ENCODE results near the gene WWTR1. TPM values are rescaled to one million over a fixed set of nuclear protein-coding genes. Genes with fewer than 3 reads are reported as not detected.
A peak's percentile ranks its signal among the peaks of the same experiment; 100 is the strongest.

WWTR1 gene
- total RNA-seq, 1 experiment from 2014 or later, result 49.1 TPM

DNA sequence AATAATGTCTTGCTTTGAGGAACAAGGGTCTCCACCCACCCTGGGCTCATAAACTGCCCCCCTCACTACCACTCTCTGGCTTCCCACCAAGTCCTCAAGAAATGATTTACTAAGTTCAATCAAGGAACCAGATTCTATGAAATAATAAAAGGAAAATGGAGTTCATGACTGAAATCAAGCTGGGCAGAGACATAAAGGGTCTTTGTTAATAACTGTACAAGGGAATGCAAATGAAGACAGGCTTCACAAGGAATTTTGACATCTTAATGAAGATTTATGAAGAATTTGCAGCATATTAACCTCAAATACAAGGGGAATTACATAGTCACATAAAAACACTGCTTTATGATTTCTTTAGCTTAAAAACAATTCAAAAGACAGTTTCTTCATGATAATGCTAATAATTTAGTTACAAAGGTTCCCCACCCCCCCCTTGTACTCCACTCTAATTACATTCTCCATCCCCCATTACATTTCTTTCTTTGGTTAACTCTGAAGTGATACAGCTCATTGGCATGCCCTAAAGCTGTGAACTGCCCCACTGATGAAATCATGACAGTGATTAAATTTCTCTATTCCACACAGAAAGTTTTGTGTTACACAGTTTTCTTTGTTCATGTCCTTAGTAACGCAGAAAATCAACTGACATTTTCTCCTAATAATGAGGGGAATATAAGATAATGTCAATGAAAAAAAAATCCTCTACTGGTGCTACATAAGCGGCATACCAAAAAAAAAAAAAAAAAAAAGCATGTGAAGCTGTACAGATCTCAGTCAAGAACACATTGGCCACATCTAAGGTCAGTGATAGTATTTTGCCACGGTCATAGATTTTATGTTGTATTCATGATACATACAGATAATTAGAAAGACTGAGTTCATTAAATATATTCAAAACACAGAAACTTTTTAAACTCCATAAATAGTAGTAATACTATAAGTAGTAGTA lies 54.4 kb downstream of the WWTR1 start:
- peak overlapping the region; percentile 75 for H3K27ac ChIP-seq
- H3K4me1 ChIP-seq, result peaks cover 35% of the 10 kb centered on the region
- DNase-seq, result peak in 1 of 2 experiments; percentile 48

DNA sequence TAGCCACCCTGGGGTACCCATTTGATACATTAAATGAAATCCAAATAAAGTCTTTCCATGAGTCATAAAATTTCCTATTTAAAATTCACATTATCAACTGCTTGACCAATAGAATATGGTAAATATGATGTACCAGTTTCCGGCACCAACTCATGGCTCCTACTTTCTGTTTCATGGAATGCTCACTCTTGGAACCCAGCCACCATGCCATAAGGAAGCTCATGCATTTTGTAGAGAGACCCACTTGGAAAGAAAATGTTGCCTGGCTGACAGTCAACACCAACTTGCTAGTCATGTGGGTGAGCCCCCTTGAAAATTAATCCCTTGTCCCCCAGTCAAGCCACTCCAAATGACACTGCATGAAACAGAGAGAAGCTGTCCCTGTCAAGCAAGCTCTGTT lies 57.2 kb downstream of the WWTR1 start:
- no peaks in the 10 kb centered on the region for H3K27me3 ChIP-seq
- no peak overlapping the region for H3K4me3 ChIP-seq
- H3K27ac ChIP-seq, result no peak overlapping the region
- no peaks in the 10 kb centered on the region for H3K9me3 ChIP-seq (replicated peaks)
- H3K4me1 ChIP-seq, result peaks cover 28% of the 10 kb centered on the region
- no peak for DNase-seq
- no peaks in the 10 kb centered on the region for H3K36me3 ChIP-seq

More for the DNA sequence above, 54.4 kb downstream of the WWTR1 start:
- Histone ChIP-seq H3K27me3 (no peaks in the 10 kb centered on the region), H3K36me3 (no peaks in the 10 kb centered on the region), H3K9me3 (replicated peaks) (no peaks in the 10 kb centered on the region), H3K4me3 (no peak overlapping the region)

DNA sequence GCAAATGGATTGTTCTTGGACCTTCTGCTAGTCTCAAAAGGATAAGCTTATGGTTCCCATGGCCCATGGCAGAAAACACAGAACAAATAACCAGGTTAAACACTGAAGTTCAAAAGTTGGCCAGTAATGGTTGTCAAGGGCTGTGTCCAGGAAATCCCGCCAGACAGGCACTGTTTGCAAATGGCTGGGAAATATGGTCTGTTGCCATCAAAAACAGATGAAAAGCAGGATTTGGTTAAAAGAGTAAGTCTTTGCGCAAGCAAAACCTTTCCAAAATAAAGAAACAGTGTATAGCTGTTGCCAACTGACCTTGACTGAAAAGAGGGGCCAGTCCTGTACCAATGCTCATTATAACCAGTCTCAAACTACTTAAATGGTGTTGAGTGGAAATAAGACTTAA lies 58.6 kb downstream of the WWTR1 start:
- no peak overlapping the region for H3K27ac ChIP-seq
- H3K4me3 ChIP-seq, result no peak overlapping the region
- no peaks in the 10 kb centered on the region for H3K9me3 ChIP-seq (replicated peaks)
- H3K4me1 ChIP-seq, result peaks cover 18% of the 10 kb centered on the region
- no peaks in the 10 kb centered on the region for H3K27me3 ChIP-seq
- DNase-seq, result no peak
- H3K36me3 ChIP-seq, result no peaks in the 10 kb centered on the region

DNA sequence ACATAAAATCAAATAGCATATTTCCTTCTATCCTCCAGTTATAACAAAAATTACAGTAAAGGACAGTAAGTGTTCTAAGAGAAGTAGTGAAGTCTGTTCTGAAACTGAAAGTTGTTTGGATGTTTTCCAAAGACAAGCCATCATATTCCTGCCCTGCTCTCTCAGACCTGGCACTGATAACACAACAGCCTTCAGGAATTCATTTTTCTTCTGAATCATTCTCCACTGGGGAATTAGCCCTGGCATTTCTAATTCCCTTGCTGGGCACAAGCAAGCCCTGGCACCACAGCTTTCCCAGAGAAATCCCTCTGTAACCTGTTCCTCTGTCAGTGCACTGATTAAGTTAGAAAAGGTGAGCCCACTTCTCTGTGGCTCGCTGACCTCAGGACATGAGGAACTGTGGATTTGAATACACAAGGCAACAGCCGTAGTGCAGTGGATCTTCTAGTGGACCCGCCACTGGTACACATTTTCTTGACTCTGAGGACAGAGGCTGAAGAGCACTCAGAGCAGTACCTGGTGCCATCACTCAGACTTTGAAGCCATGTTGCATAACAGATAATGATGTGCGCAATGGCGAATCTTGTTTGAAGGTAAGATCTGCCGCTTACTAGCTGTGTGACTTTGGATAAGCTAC lies 61.6 kb downstream of the WWTR1 start:
- no peaks in the 10 kb centered on the region for H3K9me3 ChIP-seq (replicated peaks)
- H3K27me3 ChIP-seq, result no peaks in the 10 kb centered on the region
- H3K4me1 ChIP-seq, result peaks cover 27% of the 10 kb centered on the region
- no peak overlapping the region for H3K4me3 ChIP-seq
- H3K27ac ChIP-seq, result no peak overlapping the region
- H3K36me3 ChIP-seq, result no peaks in the 10 kb centered on the region
- DNase-seq, result no peak

DNA sequence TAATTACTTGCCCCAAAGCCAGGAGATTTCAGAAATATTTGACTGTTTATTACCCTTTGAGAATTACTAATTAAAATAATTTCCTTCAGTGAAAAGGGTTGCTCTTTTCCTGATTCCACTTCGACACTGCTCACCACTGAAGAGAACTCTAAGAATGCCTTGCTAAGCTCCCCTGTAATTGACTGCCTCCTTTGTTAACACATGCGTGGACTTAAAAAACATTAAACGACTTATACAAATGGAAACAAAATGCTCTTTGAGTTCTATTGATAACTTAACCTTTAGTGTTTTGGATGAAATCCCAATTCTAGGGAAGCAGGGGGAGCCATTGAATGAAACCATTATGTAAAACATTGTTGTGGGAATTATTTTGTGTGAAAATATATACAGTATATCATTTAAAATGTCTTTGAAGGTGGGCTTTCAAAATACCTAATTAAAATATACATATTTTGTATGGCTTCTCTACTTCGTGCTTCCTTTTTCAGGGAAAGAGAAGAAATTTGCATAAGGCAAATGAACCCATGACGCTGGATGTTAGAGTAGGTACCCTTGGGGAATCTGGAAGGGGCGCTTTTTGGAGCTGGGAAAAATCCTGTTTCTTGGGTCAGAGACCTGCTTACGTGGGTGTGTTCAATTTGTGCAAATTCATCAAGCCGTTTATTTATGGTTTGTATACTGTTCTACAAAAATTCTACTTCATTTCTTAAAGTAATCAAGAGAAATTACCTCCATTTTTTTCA lies 64.2 kb downstream of the WWTR1 start:
- Histone ChIP-seq H3K27me3 (no peaks in the 10 kb centered on the region), H3K4me1 (peaks cover 51% of the 10 kb centered on the region), H3K4me3 (peak overlapping the region; percentile 36), H3K27ac (peak overlapping the region; percentile 77), H3K36me3 (no peaks in the 10 kb centered on the region), H3K9me3 (replicated peaks) (no peaks in the 10 kb centered on the region)
- DNase-seq, result peak in 1 of 2 experiments; percentile 40

DNA sequence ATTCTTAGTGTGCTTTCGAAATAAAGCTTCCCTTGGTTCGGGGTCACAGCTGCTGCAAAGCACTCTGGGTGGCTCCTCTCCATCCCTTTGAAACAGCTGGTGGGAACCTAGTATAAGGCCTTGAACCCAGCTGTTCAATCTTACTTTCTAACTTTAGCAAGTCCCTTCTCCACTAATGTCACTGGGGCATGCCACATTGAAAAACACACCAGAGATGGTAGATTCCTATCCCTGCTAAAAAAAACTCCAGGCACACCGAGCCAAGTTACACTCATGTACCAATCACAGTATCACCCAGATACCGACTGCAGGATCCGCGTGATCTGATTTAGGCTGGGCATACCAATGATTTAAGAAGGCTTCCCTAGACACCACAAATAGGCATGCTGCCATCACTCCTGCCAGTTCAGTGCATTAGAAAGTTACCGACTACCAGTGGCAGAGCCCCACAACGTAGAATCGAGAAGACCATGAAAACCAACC lies 65.0 kb downstream of the WWTR1 start:
- Histone ChIP-seq H3K27me3 (no peaks in the 10 kb centered on the region), H3K27ac (peak overlapping the region; percentile 77), H3K36me3 (no peaks in the 10 kb centered on the region), H3K4me1 (peaks cover 57% of the 10 kb centered on the region), H3K4me3 (peak overlapping the region; percentile 36), H3K9me3 (replicated peaks) (no peaks in the 10 kb centered on the region)
- DNase-seq, result peak; percentile 78 to 89

DNA sequence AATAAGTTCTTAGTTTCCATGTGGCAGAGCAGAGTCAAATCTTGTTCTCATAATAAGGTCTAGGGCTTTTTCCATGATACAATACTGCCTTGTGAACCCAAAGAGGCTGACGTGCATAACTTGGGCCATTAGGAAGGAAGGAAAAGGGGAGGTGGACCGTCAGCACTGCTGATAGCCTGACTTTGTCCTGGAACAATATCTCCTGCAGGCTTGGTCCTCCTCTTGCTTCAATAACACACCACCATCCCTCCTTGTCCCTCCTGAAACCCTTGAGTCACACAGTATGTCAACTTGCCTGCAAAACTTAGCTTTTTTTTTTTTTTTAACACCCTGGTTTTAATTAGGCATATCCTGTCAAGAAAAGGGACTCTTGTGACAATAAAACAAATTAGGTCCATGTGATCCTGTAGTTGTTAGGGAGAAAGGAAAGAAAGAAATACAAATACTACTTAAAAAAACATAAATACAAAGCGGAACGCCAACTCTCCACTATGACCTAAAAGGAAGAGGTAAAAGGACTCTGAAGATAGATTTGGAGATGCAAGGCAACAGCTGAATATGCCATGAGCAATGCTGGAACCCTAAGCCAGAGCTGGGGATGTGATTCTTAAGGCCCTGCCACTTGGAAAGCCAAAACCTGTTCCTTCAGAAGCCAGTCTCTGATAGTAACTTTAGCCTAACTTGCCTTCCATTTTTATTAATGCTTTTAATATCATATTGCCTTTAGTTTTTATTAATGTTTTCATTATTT lies 67.0 kb downstream of the WWTR1 start:
- no peak overlapping the region for H3K4me3 ChIP-seq
- H3K36me3 ChIP-seq, result no peaks in the 10 kb centered on the region
- H3K27me3 ChIP-seq, result no peaks in the 10 kb centered on the region
- peak overlapping the region; percentile 77 for H3K27ac ChIP-seq
- peak; percentile 59 to 77 for DNase-seq
- H3K9me3 ChIP-seq (replicated peaks), result no peaks in the 10 kb centered on the region
- H3K4me1 ChIP-seq, result peaks cover 64% of the 10 kb centered on the region

DNA sequence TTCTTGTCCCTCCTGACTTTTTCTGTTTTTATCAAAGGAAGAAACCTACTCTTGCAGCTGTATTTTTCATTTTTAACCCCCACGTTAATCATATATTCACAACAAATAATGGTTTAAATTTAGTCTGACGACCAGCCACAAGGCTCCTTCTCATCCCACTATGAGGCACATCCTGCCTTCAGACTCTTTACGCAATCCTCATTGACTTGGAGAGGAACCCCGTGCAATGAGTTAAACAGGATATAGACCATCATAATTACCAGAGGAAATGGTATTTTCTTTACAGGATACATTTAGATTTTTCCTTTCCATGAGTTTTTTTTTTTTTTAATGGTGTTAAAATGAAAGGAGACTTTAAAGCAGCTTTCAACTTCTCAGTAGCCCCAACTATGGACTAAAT lies 68.5 kb downstream of the WWTR1 start:
- Histone ChIP-seq H3K27ac (peak overlapping the region; percentile 66), H3K36me3 (no peaks in the 10 kb centered on the region), H3K27me3 (no peaks in the 10 kb centered on the region), H3K9me3 (replicated peaks) (no peaks in the 10 kb centered on the region), H3K4me3 (no peak overlapping the region), H3K4me1 (peaks cover 65% of the 10 kb centered on the region)
- peak in 1 of 2 experiments; percentile 45 for DNase-seq

DNA sequence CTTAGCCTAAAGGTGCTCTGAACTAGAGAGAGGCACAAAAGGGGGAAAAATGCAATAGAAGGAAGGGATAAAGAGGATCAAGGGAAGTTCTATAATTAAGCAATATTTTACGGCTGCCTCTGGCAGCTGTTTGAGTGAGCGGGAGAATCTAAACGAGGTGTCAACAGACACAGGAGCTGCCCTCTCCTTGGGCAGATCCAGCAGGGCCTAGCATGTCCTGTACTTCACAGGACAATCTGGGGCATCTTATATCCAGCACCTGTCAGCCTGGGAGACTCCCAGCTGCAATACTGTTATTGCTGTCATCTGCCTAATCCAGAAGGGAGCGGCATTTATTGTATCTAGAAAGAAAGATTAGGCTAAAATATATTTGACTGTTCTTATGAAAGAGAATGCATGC lies 68.9 kb downstream of the WWTR1 start:
- peak; percentile 69 to 83 for DNase-seq

DNA sequence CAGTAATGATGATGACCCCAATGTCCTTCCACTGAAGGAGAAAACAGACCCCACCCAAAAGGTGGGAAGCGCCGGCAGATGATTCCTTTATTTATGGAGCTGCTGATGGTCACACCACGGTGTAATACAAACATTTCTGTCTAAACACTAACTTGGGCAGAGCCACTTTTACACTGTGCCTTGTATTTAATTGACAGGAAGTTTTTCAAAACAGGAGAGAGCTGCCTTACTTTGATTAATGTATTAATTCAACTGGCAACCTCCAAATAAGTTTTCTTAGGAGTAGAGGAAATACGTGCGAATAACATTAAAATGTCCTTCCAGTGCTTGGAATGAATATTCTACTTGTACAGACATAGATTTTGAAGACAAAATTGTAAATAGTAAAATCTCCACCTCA lies 70.4 kb downstream of the WWTR1 start:
- Histone ChIP-seq H3K4me1 (peaks cover 63% of the 10 kb centered on the region), H3K36me3 (no peaks in the 10 kb centered on the region), H3K27me3 (no peaks in the 10 kb centered on the region)

More for the DNA sequence above, 68.9 kb downstream of the WWTR1 start:
- Histone ChIP-seq H3K4me1 (peaks cover 62% of the 10 kb centered on the region), H3K36me3 (no peaks in the 10 kb centered on the region), H3K9me3 (replicated peaks) (no peaks in the 10 kb centered on the region), H3K27me3 (no peaks in the 10 kb centered on the region), H3K27ac (peak overlapping the region; percentile 66), H3K4me3 (no peak overlapping the region)

DNA sequence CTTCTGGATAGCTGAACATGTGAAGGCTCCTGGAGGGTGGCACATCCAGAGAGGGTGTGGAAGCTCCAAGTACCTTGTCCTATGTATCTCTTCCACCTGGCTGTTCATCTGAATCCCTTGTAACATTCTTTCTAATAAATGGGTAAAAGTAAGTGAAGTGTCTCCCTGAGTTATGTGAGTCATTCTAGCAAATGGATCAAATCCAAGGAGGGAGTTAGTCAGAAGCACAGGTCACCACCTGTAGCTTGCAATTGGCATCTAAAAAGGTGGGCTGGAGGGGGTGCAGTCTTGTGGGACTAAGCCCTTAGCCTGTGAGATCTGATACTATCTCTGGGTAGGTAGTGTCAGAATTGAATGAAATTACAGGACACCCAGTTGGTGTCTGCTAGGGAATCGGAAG lies 71.0 kb downstream of the WWTR1 start:
- Histone ChIP-seq H3K27me3 (no peaks in the 10 kb centered on the region), H3K36me3 (no peaks in the 10 kb centered on the region), H3K27ac (no peak overlapping the region), H3K4me1 (peaks cover 63% of the 10 kb centered on the region), H3K9me3 (replicated peaks) (no peaks in the 10 kb centered on the region), H3K4me3 (no peak overlapping the region)
- no peak for DNase-seq

More for the DNA sequence above, 70.4 kb downstream of the WWTR1 start:
- DNase-seq, result no peak
- Histone ChIP-seq H3K9me3 (replicated peaks) (no peaks in the 10 kb centered on the region), H3K4me3 (no peak overlapping the region), H3K27ac (no peak overlapping the region)

DNA sequence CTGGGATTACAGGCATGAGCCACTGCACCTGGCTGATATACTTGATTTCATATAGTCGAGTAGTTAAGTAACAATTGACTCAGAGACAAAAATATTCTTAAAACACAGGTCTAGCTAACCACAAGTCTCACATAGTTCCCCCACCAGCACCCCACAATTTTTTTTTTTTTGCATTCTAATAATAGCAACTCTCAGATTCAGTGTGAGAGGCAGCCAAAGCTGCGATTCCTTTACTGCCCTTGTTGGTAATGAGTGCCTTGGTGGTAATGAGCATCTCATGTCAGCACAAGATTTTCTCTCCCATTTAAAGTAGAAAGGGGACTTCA lies 72.5 kb downstream of the WWTR1 start:
- no peaks in the 10 kb centered on the region for H3K36me3 ChIP-seq
- no peaks in the 10 kb centered on the region for H3K9me3 ChIP-seq (replicated peaks)
- no peak for DNase-seq
- H3K27ac ChIP-seq, result no peak overlapping the region
- H3K4me1 ChIP-seq, result peaks cover 56% of the 10 kb centered on the region
- H3K4me3 ChIP-seq, result no peak overlapping the region
- no peaks in the 10 kb centered on the region for H3K27me3 ChIP-seq

DNA sequence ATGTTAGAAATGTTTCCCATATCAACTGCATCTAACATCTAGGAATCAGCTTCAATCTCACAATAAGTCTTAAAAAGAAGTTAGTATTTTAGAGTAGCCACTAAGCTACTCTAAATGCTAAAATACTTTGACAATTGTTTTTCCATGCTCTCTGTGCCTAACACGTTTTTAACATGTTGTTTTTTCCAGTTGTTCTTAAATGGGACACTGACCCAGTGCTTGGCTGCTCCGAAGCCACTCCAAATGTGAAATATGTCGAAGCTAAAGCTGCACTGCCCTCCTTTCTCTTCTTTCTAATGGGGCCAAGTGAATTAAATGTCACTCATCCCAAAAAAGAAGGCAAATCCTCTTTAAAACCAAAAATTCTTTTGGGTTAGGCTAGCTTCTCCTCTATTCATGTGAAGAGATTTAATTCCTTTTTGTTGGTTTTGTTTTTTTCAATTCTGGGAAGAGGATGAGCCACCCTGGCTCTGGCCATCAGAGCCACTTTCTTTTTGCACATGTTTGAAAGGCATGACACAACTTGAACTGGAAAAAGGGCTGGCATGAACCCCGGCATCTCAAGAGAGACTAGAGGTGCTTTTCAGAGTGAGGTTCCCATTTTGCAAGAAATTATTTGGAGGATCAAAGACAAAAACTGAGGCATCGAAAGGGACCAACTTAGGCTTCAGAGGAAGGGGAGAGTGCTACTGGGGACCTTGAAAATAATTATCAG lies 73.7 kb downstream of the WWTR1 start:
- no peaks in the 10 kb centered on the region for H3K36me3 ChIP-seq
- H3K4me1 ChIP-seq, result peaks cover 58% of the 10 kb centered on the region
- no peak for DNase-seq
- no peaks in the 10 kb centered on the region for H3K9me3 ChIP-seq (replicated peaks)
- H3K4me3 ChIP-seq, result no peak overlapping the region
- no peaks in the 10 kb centered on the region for H3K27me3 ChIP-seq
- H3K27ac ChIP-seq, result no peak overlapping the region

DNA sequence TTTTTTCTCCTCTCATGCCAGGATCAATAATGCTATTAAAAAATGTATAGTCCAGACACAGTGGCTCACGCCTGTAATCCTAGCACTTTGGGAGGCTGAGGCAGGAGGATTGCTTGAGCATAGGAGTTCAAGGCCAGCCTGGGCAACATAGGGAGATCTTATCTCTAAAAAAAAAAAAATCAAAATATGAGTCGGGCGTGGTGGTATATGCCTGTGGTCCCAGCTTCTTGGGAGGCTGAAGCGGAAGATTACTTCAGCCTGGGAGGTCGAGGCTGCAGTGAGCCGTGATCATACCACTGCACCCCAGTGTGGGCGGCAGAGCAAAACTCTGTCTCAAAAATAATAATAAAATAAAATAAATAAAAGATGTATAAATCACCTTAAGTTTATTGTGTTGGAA lies 75.4 kb downstream of the WWTR1 start:
- H3K27ac ChIP-seq, result peak overlapping the region; percentile 82
- no peak overlapping the region for H3K4me3 ChIP-seq
- no peaks in the 10 kb centered on the region for H3K36me3 ChIP-seq
- H3K4me1 ChIP-seq, result peaks cover 44% of the 10 kb centered on the region
- no peaks in the 10 kb centered on the region for H3K9me3 ChIP-seq (replicated peaks)
- DNase-seq, result peak in 1 of 2 experiments; percentile 34
- no peaks in the 10 kb centered on the region for H3K27me3 ChIP-seq
